KMS-11 (cell line): ENCODE measurements around the gene EIF3J.

Experiments used
- H2AFZ ChIP-seq: fragments of 200-600 bp; sonication (generic); 2 replicates; pipeline ENCODE4 v1.6.1; 2016; ENCODE audit warnings: antibody characterized with exemption, mixed run types, low read depth
- H3K27ac ChIP-seq: fragments of 200-600 bp; sonication (generic); 2 replicates; pipeline ENCODE4 v1.6.1; 2016; ENCODE audit warnings: mild to moderate bottlenecking, mixed run types
- H3K27me3 ChIP-seq: fragments of 200-600 bp; sonication (generic); 2 replicates; pipeline ENCODE4 v1.6.1; 2017; ENCODE audit warnings: mild to moderate bottlenecking, low read depth, mixed run types, moderate library complexity; ENCODE audit not compliant: insufficient read depth
- H3K36me3 ChIP-seq: fragments of 200-600 bp; sonication (generic); 2 replicates; pipeline ENCODE4 v1.6.1; 2017; ENCODE audit warnings: mild to moderate bottlenecking, mixed run types; ENCODE audit not compliant: insufficient read depth
- H3K4me1 ChIP-seq: fragments of 200-600 bp; sonication (generic); 2 replicates; pipeline ENCODE4 v1.6.1; 2016; ENCODE audit warnings: mild to moderate bottlenecking, low read depth, mixed run types; ENCODE audit not compliant: poor library complexity, severe bottlenecking
- H3K4me2 ChIP-seq: fragments of 200-600 bp; sonication (generic); 2 replicates; pipeline ENCODE4 v1.7.0; 2016; ENCODE audit warnings: mild to moderate bottlenecking, mixed run types
- H3K4me3 ChIP-seq: fragments of 200-600 bp; sonication (generic); IDR thresholded peaks from 2 replicates; pipeline ENCODE4 v1.6.1; 2017; ENCODE audit warnings: low read depth, low read length, mixed read lengths; ENCODE audit not compliant: insufficient read depth
- H3K79me2 ChIP-seq: fragments of 200-600 bp; sonication (generic); 2 replicates; pipeline ENCODE4 v1.6.1; 2016; ENCODE audit warnings: low read depth, mixed run types; ENCODE audit not compliant: insufficient read depth
- H3K9ac ChIP-seq: fragments of 200-600 bp; sonication (generic); 2 replicates; pipeline ENCODE4 v1.6.1; 2016; ENCODE audit warnings: mild to moderate bottlenecking, mixed run types
- H4K20me1 ChIP-seq: fragments of 200-600 bp; sonication (generic); 2 replicates; pipeline ENCODE4 v1.6.1; 2016; ENCODE audit warnings: mild to moderate bottlenecking, mixed run types; ENCODE audit not compliant: insufficient read depth
- CTCF ChIP-seq: fragments of 200-600 bp; sonication (generic); conservative IDR thresholded peaks from 2 replicates; pipeline ENCODE4 v1.6.1; 2017; ENCODE audit warnings: low read depth, mild to moderate bottlenecking, antibody characterized with exemption, low read length, moderate library complexity, mixed read lengths

Gene EIF3J

GRCh38 chr15:44492672-44493071 lies 44.3 kb upstream of the EIF3J start:
- H3K9ac ChIP-seq = no peak overlapping the region
- no peak overlapping the region for H3K27ac ChIP-seq
- H3K79me2 ChIP-seq = peaks cover 6% of the 10 kb centered on the region; the same call in 1 of the 2 replicates
- H4K20me1 ChIP-seq = no peaks in the 10 kb centered on the region
- peaks cover 4% of the 10 kb centered on the region; the same call in 1 of the 2 replicates for H3K36me3 ChIP-seq
- H3K4me2 ChIP-seq = no peak overlapping the region
- H3K4me3 ChIP-seq = no peak overlapping the region
- no peaks in the 10 kb centered on the region for H3K4me1 ChIP-seq
- H2AFZ ChIP-seq = no peak overlapping the region
- no peaks in the 10 kb centered on the region for H3K27me3 ChIP-seq
- no peak for TF ChIP-seq CTCF

GRCh38 chr15:44495562-44495961 lies 41.4 kb upstream of the EIF3J start:
- Histone ChIP-seq H3K4me2 (no peak overlapping the region), H4K20me1 (no peaks in the 10 kb centered on the region; the same call in 1 of the 2 replicates), H3K79me2 (peaks cover 6% of the 10 kb centered on the region; the same call in 1 of the 2 replicates), H3K36me3 (peaks cover 4% of the 10 kb centered on the region; the same call in 1 of the 2 replicates), H3K4me1 (peaks cover 17% of the 10 kb centered on the region), H2AFZ (no peak overlapping the region), H3K27me3 (no peaks in the 10 kb centered on the region), H3K27ac (no peak overlapping the region), H3K4me3 (no peak overlapping the region), H3K9ac (no peak overlapping the region)
- TF ChIP-seq CTCF = no peak

- no peaks in the 10 kb centered on the region; the same call in 1 of the 2 replicates for H4K20me1 ChIP-seq
- H3K27me3 ChIP-seq = no peaks in the 10 kb centered on the region
- no peak overlapping the region for H3K4me2 ChIP-seq
- H3K36me3 ChIP-seq = no peaks in the 10 kb centered on the region; the same call in 1 of the 2 replicates
- peaks cover 32% of the 10 kb centered on the region for H3K4me1 ChIP-seq
- TF ChIP-seq CTCF = no peak
- 0 out of 2 replicates have a peak overlapping the region, but pooled peaks have one; percentile 3 for H3K27ac ChIP-seq
- no peak overlapping the region for H3K4me3 ChIP-seq
- H3K9ac ChIP-seq = no peak overlapping the region
- no peak overlapping the region for H2AFZ ChIP-seq
- H3K79me2 ChIP-seq = no peaks in the 10 kb centered on the region
Observed at GRCh38 chr15:44500555-44500954, 36.4 kb upstream of the EIF3J start.

- no peak overlapping the region for H3K4me3 ChIP-seq
- no peak overlapping the region for H2AFZ ChIP-seq
- peak; percentile 76 for TF ChIP-seq CTCF
- no peaks in the 10 kb centered on the region; the same call in 1 of the 2 replicates for H3K36me3 ChIP-seq
- H3K4me2 ChIP-seq = no peak overlapping the region
- H3K79me2 ChIP-seq = no peaks in the 10 kb centered on the region
- H3K9ac ChIP-seq = no peak overlapping the region
- no peaks in the 10 kb centered on the region for H3K27me3 ChIP-seq
- H3K4me1 ChIP-seq = peaks cover 32% of the 10 kb centered on the region
- H4K20me1 ChIP-seq = no peaks in the 10 kb centered on the region; the same call in 1 of the 2 replicates
- H3K27ac ChIP-seq = no peak overlapping the region
Observed at GRCh38 chr15:44501768-44502366, 35.1 kb upstream of the EIF3J start.
